GM19351 (cell line): Measurements from ENCODE around the gene DIP2C.

ENCODE experiments used
- ATAC-seq: cut with Tn5 transposase; IDR thresholded peaks from one replicate; pipeline ENCODE4 v1.9.1; 2021; ENCODE audit warnings: mild to moderate bottlenecking, moderate library complexity; ENCODE audit not compliant: unreplicated experiment

The DIP2C gene, protein sequence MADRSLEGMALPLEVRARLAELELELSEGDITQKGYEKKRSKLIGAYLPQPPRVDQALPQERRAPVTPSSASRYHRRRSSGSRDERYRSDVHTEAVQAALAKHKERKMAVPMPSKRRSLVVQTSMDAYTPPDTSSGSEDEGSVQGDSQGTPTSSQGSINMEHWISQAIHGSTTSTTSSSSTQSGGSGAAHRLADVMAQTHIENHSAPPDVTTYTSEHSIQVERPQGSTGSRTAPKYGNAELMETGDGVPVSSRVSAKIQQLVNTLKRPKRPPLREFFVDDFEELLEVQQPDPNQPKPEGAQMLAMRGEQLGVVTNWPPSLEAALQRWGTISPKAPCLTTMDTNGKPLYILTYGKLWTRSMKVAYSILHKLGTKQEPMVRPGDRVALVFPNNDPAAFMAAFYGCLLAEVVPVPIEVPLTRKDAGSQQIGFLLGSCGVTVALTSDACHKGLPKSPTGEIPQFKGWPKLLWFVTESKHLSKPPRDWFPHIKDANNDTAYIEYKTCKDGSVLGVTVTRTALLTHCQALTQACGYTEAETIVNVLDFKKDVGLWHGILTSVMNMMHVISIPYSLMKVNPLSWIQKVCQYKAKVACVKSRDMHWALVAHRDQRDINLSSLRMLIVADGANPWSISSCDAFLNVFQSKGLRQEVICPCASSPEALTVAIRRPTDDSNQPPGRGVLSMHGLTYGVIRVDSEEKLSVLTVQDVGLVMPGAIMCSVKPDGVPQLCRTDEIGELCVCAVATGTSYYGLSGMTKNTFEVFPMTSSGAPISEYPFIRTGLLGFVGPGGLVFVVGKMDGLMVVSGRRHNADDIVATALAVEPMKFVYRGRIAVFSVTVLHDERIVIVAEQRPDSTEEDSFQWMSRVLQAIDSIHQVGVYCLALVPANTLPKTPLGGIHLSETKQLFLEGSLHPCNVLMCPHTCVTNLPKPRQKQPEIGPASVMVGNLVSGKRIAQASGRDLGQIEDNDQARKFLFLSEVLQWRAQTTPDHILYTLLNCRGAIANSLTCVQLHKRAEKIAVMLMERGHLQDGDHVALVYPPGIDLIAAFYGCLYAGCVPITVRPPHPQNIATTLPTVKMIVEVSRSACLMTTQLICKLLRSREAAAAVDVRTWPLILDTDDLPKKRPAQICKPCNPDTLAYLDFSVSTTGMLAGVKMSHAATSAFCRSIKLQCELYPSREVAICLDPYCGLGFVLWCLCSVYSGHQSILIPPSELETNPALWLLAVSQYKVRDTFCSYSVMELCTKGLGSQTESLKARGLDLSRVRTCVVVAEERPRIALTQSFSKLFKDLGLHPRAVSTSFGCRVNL (N-terminal part only)

GRCh38 chr10:689452-690371, at the start of gene DIP2C:
Gene DIP2C (minus strand): TSS chr10:689668. CDS start chr10:689578, 90 bp downstream.
- no peak for ATAC-seq

DNA sequence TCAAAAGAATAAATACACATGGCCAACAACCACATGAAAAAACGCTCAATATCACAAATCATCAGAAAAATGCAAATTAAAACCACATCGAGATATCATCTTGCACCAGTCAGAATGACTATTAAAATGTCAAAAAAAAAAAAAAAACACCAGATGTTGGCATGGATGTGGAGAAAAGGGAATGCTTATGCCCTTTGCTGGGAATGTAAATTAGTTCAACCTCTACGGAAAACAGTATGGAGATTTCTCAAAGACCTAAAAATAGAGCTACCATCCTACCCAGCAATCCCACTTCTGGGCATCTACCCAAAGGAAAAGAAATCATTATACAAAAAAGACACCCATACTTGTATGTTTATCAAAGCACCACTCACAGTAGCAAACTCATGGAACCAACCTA, 45.0 kb upstream of the DIP2C start:
- ATAC-seq: no peak

GRCh38 chr10:733086-733485, 43.6 kb upstream of the DIP2C start:
- ATAC-seq: no peak

DNA sequence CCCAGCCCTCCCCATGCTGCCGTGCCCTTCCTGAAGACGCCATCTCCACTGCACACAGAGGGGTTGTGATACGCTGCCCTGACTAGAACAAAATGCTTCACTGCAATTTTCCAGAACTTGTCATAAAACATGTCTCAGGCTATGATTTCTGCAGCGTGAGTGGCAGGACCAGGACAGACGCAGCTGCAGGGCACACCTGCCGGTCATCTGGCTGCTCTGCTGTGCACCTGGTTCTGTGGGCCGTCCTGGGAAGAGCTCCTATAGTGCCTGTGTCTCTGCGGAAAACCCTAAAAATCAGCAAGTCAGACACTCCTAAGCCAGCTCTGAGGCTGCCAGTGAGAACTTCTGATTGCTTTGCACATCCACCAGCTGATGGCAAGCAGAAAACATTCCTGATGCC, 39.7 kb upstream of the DIP2C start:
- no peak for ATAC-seq

- ATAC-seq: no peak
Measured at GRCh38 chr10:728603-729002, 39.1 kb upstream of the DIP2C start.

GRCh38 chr10:727162-727790, 37.8 kb upstream of the DIP2C start:
- no peak for ATAC-seq

DNA sequence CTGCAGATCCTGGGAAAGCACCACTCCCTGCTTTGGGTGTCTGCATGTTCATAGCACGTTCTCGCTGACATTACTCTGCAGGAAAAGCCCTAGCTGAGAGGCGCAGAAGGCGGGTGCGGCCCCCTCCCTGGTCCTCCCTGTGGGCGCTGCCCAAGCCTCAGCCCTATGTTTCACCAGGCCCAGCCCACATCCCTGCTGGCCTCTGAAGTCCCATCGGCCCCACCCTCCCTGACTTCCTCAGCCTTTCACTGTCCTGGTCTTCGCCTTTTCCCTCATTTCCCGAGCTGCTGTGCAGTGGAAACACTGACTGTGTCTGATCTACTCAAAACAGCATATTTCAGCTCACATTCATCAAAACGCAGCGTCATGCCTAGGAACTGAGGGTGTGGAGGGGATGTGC, 36.3 kb upstream of the DIP2C start:
- ATAC-seq: no peak

- ATAC-seq: no peak
Measured at GRCh38 chr10:725302-725701, 35.8 kb upstream of the DIP2C start.

GRCh38 chr10:723973-724372, 34.5 kb upstream of the DIP2C start:
- no peak for ATAC-seq

- ATAC-seq: no peak
Measured at GRCh38 chr10:722281-723060, 33.0 kb upstream of the DIP2C start.

DNA sequence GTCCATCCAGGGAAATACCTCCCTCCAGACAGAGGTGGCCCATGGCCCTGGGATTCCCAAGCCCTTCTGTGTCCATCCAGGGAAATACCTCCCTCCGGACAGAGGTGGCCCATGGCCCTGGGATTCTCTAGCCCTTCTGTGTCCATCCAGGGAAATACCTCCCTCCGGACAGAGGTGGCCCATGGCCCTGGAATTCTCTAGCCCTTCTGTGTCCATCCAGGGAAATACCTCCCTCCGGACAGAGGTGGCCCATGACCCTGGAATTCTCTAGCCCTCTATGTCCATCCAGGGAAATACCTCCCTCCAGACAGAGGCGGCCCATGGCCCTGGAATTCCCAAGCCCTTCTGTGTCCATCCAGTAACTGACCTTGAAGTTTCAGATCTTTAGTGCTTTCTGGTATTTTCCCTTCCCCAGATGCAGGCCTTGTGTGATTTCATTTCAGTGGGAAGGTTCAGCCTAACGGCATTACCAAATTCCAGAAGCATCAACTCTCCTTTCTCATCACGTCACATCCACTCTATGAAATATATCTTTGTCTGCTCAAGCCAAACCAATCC, 28.8 kb upstream of the DIP2C start:
- ATAC-seq: no peak

- no peak for ATAC-seq
Measured at GRCh38 chr10:717458-717857, 28.0 kb upstream of the DIP2C start.

DNA sequence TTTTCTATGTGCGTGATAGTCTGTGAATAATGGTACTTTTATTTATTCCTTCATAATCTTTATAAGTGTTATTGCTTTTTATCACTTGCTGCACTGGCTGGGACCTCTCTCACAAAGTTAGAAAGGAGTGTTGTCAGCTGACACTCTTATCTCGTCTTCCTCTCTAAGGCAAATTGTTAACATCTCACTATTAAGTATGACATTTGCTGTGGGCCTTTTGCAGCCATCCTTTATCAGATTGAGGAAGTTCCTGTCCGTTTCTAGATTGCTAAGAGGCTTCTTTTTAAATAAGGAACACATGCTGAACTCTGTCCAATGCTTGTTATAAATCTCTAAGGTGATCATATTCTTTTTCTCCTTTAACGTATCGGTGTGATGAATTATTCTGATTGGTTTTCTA, 27.4 kb upstream of the DIP2C start:
- ATAC-seq: no peak

DNA sequence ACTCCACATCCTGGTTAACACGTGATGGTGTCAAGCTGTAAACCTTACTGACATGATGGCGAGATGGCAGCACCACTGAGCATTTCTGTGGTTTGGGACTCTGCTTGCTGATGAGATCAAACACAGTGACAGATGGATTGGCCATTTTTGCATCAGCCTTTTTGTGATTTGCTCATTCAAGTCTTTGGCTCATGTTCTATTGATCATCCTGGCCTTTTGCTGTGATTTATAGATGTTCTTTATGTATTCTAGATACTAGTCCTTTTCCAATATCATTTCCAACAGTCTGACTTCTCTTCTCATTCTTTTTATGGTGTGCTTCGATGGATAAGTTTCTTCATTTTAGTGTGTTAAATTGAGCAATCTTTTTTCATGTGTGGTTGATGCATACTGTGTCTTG, 24.7 kb upstream of the DIP2C start:
- no peak for ATAC-seq

DNA sequence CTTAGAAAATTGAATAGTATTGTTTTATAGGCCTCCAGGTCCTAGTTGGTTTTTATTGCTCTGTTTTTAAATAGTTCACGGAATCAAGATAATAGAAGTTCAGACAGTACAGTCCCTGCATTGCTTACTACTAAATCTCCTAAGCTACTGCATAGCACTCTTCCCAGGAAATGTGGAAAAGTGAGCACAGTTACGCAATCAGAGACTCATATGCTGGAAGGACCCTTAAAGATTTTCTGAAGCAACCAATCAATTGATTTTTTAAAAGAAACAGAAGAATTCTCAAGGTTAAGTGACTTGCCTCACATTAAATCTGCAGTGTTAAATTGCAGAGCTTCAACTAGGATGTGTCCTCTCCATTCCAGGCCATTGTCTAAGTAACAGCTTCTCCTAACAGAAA, 23.1 kb upstream of the DIP2C start:
- no peak for ATAC-seq

GRCh38 chr10:712089-712488, 22.6 kb upstream of the DIP2C start:
- no peak for ATAC-seq

GRCh38 chr10:707861-708260, 18.4 kb upstream of the DIP2C start:
- no peak for ATAC-seq

GRCh38 chr10:707456-707855, 18.0 kb upstream of the DIP2C start:
- ATAC-seq: no peak

- no peak for ATAC-seq
Measured at GRCh38 chr10:703118-703517, 13.7 kb upstream of the DIP2C start.
